Measurements from ENCODE around the gene GPR18.
"Not testable (repeated sequence)": the region's sequence is repeated elsewhere in the genome, so short reads cannot be mapped to it uniquely, and the experiment has no call there.

Gene GPR18

GRCh38 chr13:99265821-99266426 lies 7.7 kb upstream of the GPR18 start:
- DNase-seq = no peak

GRCh38 chr13:99265162-99265800 lies 7.1 kb upstream of the GPR18 start:
- DNase-seq = no peak

GRCh38 chr13:99264051-99264450 lies 5.9 kb upstream of the GPR18 start:
- no peak for DNase-seq

GRCh38 chr13:99263126-99263785 lies 5.1 kb upstream of the GPR18 start:
- no peak for DNase-seq

GRCh38 chr13:99261059-99261458 lies 2.9 kb upstream of the GPR18 start:
- no peak for DNase-seq

GRCh38 chr13:99260216-99260615 lies 2.0 kb upstream of the GPR18 start:
- DNase-seq = no peak

- DNase-seq = no peak
These were observed 767 bp upstream of the GPR18 start for GRCh38 chr13:99258946-99259345.

- no peak for DNase-seq
These were observed 888 bp downstream of the GPR18 start for GRCh38 chr13:99257291-99257690.

GRCh38 chr13:99256709-99257108 lies 1.5 kb downstream of the GPR18 start:
- DNase-seq = no peak

- DNase-seq = no peak
These were observed 1.9 kb downstream of the GPR18 start for GRCh38 chr13:99256283-99256682.

GRCh38 chr13:99255271-99255670 lies 2.9 kb downstream of the GPR18 start:
- DNase-seq = peak; percentile 35

- peak; percentile 39 for DNase-seq
These were observed 3.3 kb downstream of the GPR18 start for GRCh38 chr13:99254830-99255229.

- no peak for DNase-seq
These were observed 6.3 kb downstream of the GPR18 start for GRCh38 chr13:99251921-99252320.

GRCh38 chr13:99250982-99251825 lies 7.0 kb downstream of the GPR18 start:
- no peak for DNase-seq

GRCh38 chr13:99249606-99250005 lies 8.6 kb downstream of the GPR18 start:
- DNase-seq = not testable (repeated sequence)

- DNase-seq = not testable (repeated sequence)
These were observed 9.0 kb downstream of the GPR18 start for GRCh38 chr13:99249178-99249577.

- no peak for DNase-seq
These were observed 12.1 kb downstream of the GPR18 start for GRCh38 chr13:99246100-99246499.

- DNase-seq = no peak
These were observed 20.1 kb downstream of the GPR18 start for GRCh38 chr13:99237981-99238662.

- DNase-seq = no peak
These were observed 26.5 kb downstream of the GPR18 start for GRCh38 chr13:99231721-99232120.

- DNase-seq = no peak
These were observed 27.2 kb downstream of the GPR18 start for GRCh38 chr13:99230991-99231390.

GRCh38 chr13:99230588-99230987 lies 27.6 kb downstream of the GPR18 start:
- not testable (repeated sequence) for DNase-seq

Measured in right hindlimb (tissue), 1 donor.